ENCODE data around the gene IL36RN. TPM values are rescaled to one million over a fixed set of nuclear protein-coding genes. Genes with fewer than 3 reads are reported as not detected.

Gene IL36RN
- total RNA-seq, 1 experiment from 2014 or later = not detected

DNA sequence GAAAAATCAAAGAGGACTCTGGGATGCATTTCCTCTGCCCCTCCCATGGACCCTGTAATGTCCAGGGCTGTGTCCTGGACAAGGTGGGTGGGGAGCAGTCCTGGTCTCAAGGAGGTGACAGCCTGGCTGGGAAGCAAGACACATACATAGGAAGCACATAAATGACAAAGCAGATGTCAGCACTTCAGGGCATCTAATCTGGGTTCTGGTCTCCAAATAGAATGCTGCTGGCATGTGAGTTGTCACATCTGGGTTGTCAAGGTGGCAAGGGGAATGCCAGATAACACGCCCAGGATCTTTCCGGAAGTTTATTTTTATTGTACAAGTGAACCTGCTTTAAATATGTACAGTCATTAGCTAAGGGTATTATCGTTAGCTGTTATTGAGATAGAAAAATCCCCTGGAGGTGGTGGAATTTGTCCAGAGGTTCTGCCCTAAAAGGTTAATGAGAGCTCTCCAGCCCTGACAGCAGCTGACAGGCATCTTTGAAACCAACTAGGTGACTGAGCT is 14.4 kb downstream of the IL36RN start:
- no peak for DNase-seq

DNA sequence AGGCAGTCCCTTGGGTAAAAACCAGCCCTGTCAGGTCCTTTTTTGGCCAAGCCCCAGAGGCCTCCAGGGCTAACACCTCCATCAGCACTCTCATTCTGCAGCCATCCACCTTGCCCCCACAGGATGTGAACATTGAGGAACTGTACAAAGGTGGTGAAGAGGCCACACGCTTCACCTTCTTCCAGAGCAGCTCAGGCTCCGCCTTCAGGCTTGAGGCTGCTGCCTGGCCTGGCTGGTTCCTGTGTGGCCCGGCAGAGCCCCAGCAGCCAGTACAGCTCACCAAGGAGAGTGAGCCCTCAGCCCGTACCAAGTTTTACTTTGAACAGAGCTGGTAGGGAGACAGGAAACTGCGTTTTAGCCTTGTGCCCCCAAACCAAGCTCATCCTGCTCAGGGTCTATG is 16.0 kb downstream of the IL36RN start:
- DNase-seq = no peak
- Histone ChIP-seq H3K36me3 (replicated peaks; ENCODE audit: control insufficient read depth, insufficient read depth, low read length) (no peaks in the 10 kb centered on the region), H3K4me3 (ENCODE audit: insufficient read depth, low read depth, low read length) (no peak overlapping the region), H3K27me3 (ENCODE audit: control insufficient read depth, insufficient read depth, low read length) (no peaks in the 10 kb centered on the region)

More for the DNA sequence above, 14.4 kb downstream of the IL36RN start:
- H3K27me3 ChIP-seq (ENCODE audit: control insufficient read depth, insufficient read depth, low read length) = no peaks in the 10 kb centered on the region
- no peaks in the 10 kb centered on the region for H3K36me3 ChIP-seq (replicated peaks; ENCODE audit: control insufficient read depth, insufficient read depth, low read length)
- H3K4me3 ChIP-seq (ENCODE audit: insufficient read depth, low read depth, low read length) = no peak overlapping the region

DNA sequence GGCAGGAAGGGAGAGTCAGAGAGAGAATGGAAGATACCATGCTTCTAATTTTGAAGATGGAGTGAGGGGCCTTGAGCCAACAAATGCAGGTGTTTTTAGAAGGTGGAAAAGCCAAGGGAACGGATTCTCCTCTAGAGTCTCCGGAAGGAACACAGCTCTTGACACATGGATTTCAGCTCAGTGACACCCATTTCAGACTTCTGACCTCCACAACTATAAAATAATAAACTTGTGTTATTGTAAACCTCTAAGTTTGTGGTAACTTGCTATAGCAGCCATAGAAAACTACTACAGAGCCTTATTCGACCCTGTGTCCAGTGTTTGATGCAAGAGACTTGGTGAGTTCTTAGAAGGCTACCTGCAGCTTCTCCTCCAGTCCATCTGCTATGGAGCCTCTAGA is 16.6 kb downstream of the IL36RN start:
- no peaks in the 10 kb centered on the region for H3K27me3 ChIP-seq (ENCODE audit: control insufficient read depth, insufficient read depth, low read length)
- H3K4me3 ChIP-seq (ENCODE audit: insufficient read depth, low read depth, low read length) = no peak overlapping the region
- no peaks in the 10 kb centered on the region for H3K36me3 ChIP-seq (replicated peaks; ENCODE audit: control insufficient read depth, insufficient read depth, low read length)
- DNase-seq = no peak

DNA sequence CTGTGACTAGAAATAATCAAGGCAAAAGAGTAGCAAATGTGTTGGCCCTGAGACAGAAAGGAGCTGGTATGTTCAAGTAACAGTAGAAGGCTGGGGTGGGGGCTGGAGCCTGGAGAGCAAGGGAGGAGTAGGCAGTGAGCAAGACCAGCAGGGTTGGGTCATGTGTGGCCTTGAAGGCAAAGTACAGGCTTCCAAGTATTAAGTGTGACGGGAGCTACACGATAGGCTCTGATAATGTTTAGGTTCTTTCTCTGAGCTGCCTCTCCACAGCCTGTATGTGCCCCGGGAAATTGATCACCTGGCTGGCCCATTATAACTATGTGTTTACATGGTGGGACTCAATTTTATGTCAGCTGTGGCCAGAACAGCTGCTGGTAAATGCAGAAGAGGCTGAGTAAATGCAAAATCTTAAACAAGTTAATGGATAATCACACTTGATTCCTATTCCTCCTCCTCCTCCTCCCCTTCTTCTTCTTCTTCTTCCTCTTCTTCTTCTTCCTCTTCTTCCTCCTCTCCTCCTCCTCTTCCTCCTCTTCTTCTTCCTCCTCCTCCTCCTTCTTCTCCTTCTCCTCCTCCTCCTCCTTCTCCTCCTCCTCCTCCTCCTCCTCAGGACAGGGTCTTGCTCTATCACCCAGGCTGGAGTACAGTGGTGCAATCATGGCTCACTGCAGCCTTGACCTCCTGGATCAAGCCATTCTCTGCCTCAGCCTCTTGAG is 18.1 kb downstream of the IL36RN start:
- H3K36me3 ChIP-seq (replicated peaks; ENCODE audit: control insufficient read depth, insufficient read depth, low read length) = no peaks in the 10 kb centered on the region
- no peak overlapping the region for H3K4me3 ChIP-seq (ENCODE audit: insufficient read depth, low read depth, low read length)
- no peaks in the 10 kb centered on the region for H3K27me3 ChIP-seq (ENCODE audit: control insufficient read depth, insufficient read depth, low read length)
- no peak for DNase-seq

DNA sequence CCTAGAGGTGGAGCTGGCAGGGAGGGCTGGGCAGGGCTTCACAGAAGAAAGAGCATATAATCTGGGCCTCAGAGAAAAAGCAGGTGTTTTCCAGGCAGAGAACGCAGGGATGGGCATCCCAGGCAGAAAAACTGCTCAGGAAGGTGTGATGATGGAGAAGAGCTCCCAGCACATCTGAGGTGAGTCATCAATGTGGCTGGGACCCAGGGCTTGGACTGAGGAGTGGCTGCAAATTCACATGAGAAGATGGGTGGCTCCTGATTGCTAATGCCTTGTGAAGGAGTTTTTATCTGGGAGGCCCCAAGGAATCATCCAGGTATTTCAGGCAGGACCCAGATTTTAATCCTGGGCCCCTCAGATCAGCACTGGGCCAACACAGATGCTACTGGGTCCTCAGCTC is 18.9 kb downstream of the IL36RN start:
- H3K4me3 ChIP-seq (ENCODE audit: insufficient read depth, low read depth, low read length) = no peak overlapping the region
- no peaks in the 10 kb centered on the region for H3K36me3 ChIP-seq (replicated peaks; ENCODE audit: control insufficient read depth, insufficient read depth, low read length)
- no peaks in the 10 kb centered on the region for H3K27me3 ChIP-seq (ENCODE audit: control insufficient read depth, insufficient read depth, low read length)
- DNase-seq = no peak

DNA sequence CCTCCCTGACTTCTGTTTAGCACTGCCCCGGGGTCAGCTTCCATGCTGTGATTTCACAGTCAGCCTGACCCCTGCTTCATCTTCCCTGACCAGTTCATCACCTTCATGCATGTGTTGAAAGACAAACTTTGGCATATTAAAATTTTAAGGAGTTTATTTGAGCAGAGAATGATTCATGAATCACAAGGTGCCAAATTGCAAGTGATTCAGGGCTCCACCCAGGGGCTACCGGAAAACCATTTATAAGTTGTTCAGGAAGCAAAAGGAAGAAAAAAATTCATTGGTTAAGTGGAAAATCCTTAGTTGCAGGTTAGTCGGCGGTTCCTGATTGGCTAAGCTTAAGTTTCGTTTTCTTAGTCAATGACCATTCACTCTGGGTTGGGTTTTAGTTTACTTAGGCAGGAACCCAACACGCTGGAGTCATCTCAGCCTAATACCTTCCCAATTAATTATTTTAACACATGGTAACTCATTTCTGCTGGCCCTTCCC is 19.4 kb downstream of the IL36RN start:
- DNase-seq = no peak
- H3K4me3 ChIP-seq (ENCODE audit: insufficient read depth, low read depth, low read length) = no peak overlapping the region
- H3K36me3 ChIP-seq (replicated peaks; ENCODE audit: control insufficient read depth, insufficient read depth, low read length) = no peaks in the 10 kb centered on the region
- H3K27me3 ChIP-seq (ENCODE audit: control insufficient read depth, insufficient read depth, low read length) = no peaks in the 10 kb centered on the region

DNA sequence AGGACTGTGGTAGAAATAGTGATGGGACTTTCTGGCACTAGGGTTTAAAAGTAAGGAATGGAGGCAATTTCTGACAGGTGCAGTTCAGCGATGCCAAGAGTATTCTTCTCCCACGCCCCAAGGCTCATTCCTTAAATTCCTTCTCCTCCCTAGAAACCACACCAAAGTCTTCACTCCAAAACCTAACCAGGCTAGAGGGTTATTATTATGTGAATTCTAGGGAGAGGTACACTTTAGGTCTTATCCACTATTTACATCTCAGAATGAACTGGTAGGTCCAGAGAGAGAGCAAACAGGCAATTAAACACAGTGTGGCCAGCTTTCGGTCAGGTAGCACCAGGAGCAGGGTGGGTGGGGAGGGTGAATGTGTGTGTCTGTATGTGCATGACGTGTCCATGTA is 20.1 kb downstream of the IL36RN start:
- DNase-seq = no peak
- no peak overlapping the region for H3K4me3 ChIP-seq (ENCODE audit: insufficient read depth, low read depth, low read length)
- H3K36me3 ChIP-seq (replicated peaks; ENCODE audit: control insufficient read depth, insufficient read depth, low read length) = no peaks in the 10 kb centered on the region
- no peaks in the 10 kb centered on the region for H3K27me3 ChIP-seq (ENCODE audit: control insufficient read depth, insufficient read depth, low read length)

DNA sequence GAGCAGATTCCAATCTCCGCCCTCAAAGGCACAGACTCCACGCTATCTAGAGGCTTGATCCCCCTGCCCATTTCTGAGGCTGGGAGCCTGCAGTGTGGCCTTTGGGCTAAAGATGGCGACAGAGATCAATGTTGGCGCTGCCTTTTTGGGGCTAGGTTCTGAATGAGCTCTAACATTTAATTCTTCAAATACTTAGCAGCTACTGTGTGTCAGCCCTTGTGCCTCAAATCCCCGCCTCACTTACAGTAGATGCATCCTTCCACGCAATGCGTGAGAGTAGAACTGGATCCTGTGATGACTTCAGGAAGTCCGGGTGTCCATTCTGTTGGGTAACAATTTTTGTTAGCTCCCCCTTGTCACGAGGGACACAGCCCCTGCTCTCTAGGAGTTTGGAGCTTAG is 21.1 kb downstream of the IL36RN start:
- Histone ChIP-seq H3K4me3 (ENCODE audit: insufficient read depth, low read depth, low read length) (no peak overlapping the region), H3K27me3 (ENCODE audit: control insufficient read depth, insufficient read depth, low read length) (no peaks in the 10 kb centered on the region), H3K36me3 (replicated peaks; ENCODE audit: control insufficient read depth, insufficient read depth, low read length) (no peaks in the 10 kb centered on the region)
- DNase-seq = peak; percentile 71

DNA sequence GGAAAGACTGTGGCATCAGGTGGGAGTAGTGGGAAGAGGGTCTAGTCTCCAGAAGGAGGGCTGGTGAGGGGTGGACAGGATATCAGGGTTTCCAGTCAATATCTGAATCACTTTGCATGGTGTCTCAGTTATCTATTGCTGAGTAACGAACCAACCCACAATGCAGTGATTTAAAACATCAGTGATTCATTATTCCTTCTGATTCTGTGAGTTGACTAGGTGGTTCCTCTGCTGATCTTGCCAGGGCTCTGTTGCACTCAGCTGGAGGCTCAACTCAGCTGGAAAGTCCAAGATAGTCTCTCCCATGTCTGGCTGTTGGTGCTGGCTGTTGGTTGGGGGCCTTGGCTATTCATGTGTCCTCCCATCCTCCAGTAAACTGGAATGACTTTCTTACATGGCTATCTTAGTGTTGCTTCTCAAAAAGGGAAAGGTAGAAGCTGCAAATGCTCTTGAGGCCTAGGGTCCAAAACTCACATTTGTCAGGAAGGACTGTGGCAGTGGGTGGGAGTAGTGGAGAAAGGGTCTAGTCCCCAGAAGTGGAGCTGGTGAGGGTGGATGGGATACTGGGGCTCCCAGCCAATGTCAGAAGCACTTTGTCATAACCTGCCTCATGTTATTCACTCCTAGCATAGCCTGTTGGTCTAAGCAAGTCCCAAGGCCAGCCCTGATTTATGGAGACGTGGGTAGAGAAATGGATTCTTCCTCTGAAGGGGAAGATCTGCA is 22.7 kb downstream of the IL36RN start:
- no peaks in the 10 kb centered on the region for H3K36me3 ChIP-seq (replicated peaks; ENCODE audit: control insufficient read depth, insufficient read depth, low read length)
- H3K4me3 ChIP-seq (ENCODE audit: insufficient read depth, low read depth, low read length) = no peak overlapping the region
- no peak for DNase-seq
- no peaks in the 10 kb centered on the region for H3K27me3 ChIP-seq (ENCODE audit: control insufficient read depth, insufficient read depth, low read length)

DNA sequence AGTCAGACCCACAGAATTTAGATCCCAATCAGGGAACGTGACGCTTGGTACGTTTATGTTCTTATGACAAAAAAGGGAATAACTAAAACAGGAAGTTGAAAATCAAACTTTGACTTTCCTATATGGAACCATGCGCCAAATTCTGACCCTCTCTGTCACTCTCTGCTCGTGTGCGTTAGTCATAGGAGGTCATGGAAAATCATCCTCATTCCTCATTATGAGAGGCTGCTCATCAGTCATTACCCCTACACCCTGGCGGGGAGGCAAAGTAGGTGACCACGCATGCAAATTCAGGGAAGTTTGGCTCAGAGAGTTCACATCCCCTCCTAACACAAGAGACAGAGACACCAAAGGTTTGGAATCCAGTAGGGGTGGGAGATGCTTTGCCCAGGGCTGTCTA is 24.3 kb downstream of the IL36RN start:
- no peaks in the 10 kb centered on the region for H3K27me3 ChIP-seq (ENCODE audit: control insufficient read depth, insufficient read depth, low read length)
- H3K4me3 ChIP-seq (ENCODE audit: insufficient read depth, low read depth, low read length) = no peak overlapping the region
- H3K36me3 ChIP-seq (replicated peaks; ENCODE audit: control insufficient read depth, insufficient read depth, low read length) = no peaks in the 10 kb centered on the region
- no peak for DNase-seq

DNA sequence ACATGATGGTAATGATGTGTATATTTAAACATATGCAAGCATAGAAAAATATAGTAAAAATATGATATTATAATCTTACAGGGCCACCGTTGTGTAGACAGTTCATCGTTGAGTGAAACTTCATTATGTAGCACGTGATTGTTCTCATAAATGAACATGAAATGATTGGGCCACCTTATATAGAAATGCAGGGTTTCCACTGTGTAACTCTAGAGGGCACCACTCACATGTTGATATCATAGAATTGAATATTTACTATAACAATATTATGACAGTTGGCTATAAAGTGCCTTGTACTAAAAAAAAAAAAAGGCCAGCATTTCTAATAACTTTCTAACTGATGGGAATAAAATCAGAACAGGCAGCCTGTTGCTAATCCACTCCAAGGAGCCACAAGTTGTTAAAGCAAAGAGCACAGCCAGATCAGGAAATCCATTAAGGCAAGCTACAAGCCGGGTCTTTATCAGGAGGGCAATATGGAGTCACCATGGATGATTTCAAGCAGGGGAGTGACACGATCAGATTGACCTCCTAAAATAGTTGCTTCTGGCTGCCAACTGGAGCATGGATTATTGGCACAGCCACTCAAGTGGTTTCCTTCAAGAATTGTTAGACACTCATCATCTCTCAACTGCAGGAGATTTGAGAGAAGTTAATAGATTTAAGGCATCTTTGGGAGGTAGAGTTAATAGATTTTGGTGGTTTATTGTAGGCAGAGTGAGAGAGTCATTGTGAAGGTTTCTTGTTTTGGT is 25.4 kb downstream of the IL36RN start:
- Histone ChIP-seq H3K27me3 (ENCODE audit: control insufficient read depth, insufficient read depth, low read length) (no peaks in the 10 kb centered on the region), H3K4me3 (ENCODE audit: insufficient read depth, low read depth, low read length) (no peak overlapping the region), H3K36me3 (replicated peaks; ENCODE audit: control insufficient read depth, insufficient read depth, low read length) (no peaks in the 10 kb centered on the region)
- no peak for DNase-seq

DNA sequence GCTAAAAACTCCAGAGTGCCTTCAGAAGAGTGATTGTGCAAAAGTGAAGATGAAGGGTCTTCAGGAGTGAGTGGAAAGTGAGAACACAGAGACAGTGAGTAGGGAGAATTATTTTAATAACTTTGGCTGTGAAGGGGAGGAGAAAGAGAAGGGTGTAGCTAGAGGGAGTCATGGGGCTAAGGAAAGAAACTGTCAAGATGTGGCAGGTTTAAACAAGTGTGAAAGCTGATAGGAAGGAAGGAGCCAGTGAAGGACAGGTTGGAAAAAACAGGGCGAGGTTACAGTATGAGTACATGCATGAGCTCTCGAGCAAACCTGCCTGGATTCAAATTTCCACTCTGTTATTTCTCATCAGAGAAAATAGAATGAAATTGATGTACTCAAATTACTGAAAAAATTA is 26.5 kb downstream of the IL36RN start:
- no peak overlapping the region for H3K4me3 ChIP-seq (ENCODE audit: insufficient read depth, low read depth, low read length)
- DNase-seq = no peak
- H3K27me3 ChIP-seq (ENCODE audit: control insufficient read depth, insufficient read depth, low read length) = no peaks in the 10 kb centered on the region; the same call in 1 of the 2 replicates
- no peaks in the 10 kb centered on the region for H3K36me3 ChIP-seq (replicated peaks; ENCODE audit: control insufficient read depth, insufficient read depth, low read length)

DNA sequence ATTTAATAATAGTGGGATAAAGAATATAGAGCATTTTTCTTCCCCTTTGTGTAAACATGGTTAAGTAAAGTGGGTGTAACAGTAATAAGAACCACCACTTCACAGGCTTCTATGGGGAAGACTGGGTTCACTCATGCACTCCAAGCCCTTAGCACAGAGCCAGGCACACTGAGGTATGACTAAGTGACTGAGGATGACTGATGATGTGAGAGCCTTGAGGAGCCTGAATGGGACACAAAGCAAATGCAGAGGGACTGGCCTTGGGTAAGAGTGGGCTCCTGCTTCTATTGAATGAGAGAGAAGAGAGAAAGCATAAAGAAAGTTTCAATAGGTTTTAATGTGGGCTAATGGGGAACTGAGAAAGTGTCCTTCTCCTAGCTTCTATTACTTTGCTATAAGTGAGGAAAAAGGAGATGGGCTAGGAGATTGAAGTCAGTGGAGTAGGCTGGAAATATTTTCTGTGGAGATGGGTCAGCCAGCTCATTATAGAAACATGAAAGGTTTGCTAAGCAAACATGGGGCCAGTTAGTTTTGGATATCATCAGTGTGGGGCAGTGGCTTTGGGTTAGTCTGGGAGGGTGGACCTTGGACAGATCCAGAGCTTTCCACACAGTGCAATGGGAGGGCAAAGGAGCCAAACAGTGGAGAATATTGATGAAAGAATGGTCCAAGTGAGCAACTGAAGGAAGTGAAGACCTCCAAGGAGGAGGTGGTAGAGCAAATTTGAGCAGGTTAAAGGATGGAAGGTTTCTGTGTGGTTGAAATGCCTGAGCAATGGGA is 29.4 kb downstream of the IL36RN start:
- DNase-seq = no peak
- no peaks in the 10 kb centered on the region for H3K36me3 ChIP-seq (replicated peaks; ENCODE audit: control insufficient read depth, insufficient read depth, low read length)
- no peak overlapping the region for H3K4me3 ChIP-seq (ENCODE audit: insufficient read depth, low read depth, low read length)
- no peaks in the 10 kb centered on the region; the same call in 1 of the 2 replicates for H3K27me3 ChIP-seq (ENCODE audit: control insufficient read depth, insufficient read depth, low read length)

DNA sequence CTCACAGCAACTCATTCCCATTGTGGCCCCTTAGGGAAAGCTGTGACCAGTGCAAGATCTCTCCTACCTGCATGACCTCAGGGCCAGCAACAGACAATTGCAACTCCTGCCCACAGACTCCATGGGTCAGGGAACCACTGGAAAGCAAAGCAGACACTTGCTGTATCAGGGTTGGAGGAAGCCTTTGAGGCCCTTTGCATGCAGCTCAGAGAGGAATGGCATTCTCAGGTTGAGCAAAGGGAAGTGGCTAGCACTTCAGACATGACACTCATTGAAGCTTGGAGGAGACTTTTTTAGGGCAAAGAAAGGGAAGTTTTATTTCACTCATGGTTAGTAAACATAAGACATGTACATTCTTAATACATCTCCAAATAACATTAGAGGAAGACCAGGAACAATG is 30.9 kb downstream of the IL36RN start:
- Histone ChIP-seq H3K27me3 (ENCODE audit: control insufficient read depth, insufficient read depth, low read length) (no peaks in the 10 kb centered on the region; the same call in 1 of the 2 replicates), H3K4me3 (ENCODE audit: insufficient read depth, low read depth, low read length) (no peak overlapping the region), H3K36me3 (replicated peaks; ENCODE audit: control insufficient read depth, insufficient read depth, low read length) (no peaks in the 10 kb centered on the region)
- no peak for DNase-seq
